ENCODE measurements around the gene PAK2. TPM values are rescaled to one million over a fixed set of nuclear protein-coding genes. Genes with fewer than 3 reads are reported as not detected.
"Not testable (repeated sequence)": the region's sequence is repeated elsewhere in the genome, so short reads cannot be mapped to it uniquely, and the experiment has no call there.

The PAK2 gene
- total and polyA plus RNA-seq, 3 experiments from 2014 or later: 38.0 to 85.4 (median 81.2) TPM

DNA sequence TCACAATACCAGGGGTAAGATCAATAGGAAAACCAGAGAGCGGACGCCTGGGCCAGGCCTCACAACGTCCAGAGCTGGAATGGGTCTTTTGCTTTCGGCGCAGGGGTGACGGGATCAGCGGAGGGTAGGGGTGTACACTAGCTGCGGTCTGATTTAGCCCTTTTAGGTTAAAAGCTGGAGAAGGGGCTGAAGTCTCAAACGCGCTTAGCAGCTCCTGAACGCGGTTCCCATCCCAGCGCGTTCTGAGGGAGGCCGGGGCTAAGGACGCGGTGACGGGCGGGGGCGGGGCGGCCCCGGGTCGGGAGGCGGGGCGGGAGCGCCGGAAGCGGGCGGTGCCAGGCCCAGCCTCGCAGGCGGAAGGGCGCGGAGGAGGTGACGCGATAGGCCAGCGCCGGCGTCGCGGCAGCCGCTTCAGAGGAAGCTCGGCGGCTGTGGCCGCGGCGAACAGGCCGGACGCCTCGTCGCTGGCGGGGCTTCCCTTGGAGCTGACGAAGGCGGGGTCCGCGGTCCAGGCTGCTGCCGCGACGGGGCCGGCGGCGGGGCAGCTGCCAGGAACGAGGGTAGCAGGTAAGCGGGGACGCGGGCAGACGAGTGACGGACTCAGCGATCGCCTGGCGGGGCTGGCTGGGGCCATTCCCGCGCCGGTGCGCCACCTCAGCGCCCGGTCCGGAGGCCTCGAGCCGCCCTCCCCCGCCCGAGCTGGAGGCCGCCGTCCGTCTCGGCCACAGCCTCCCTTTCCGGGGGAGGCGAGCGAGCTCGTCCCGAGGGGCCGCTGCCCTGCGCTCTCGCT is 128.0 kb downstream of the PAK2 start, which contains the start of gene SENP5:
Gene SENP5, plus strand, starts transcription at position 414 of the 790 bp plus-strand sequence. CDS start 17,262 bp downstream, outside the sequence.
- CTCF ChIA-PET: interaction anchor here (0.6 to 3.1 kb wide), 3 partner anchors 30 to 1005 kb away, joined by 4 to 22 read pairs (median 11); partner anchors contain the start of gene NCBP2
- Histone ChIP-seq H3K4me1 (ENCODE audit: insufficient read depth, low read length) (peaks cover 16% of the 10 kb centered on the region), H3K4me3 (ENCODE audit: low read length) (peak within 1 kb of the TSS; percentile 86), H3K27ac (ENCODE audit: low read depth, low read length) (peak within 1 kb of the TSS; percentile 76), H3K9me3 (ENCODE audit: low read length) (no peaks in the 10 kb centered on the region), H3K27me3 (ENCODE audit: insufficient read depth, low read length, poor library complexity, severe bottlenecking) (no peaks in the 10 kb centered on the region), H3K36me3 (ENCODE audit: insufficient read depth, low read length) (no peaks in the 10 kb centered on the region)
- peaks cover 26 to 35% (median 30%) of the 10 kb centered on the region in 3 donors for H3K4me1 Mint-ChIP-seq
- H3K9me3 Mint-ChIP-seq: no peaks in the 10 kb centered on the region
- peak; percentile 85 to 91 (median 86) for DNase-seq
- no peaks in the 10 kb centered on the region for H3K27me3 Mint-ChIP-seq
- POLR2A ChIA-PET: interaction anchor here (0.6 to 3.2 kb wide), 7 partner anchors 35 to 924 kb away, joined by 3 to 46 read pairs (median 4); partner anchors contain the start of genes FBXO45, LRCH3, NCBP2 and PAK2
- H3K36me3 Mint-ChIP-seq: peaks cover 0 to 12% (median 4%) of the 10 kb centered on the region in 3 donors
- peak within 1 kb of the TSS; percentile 92 to 99 (median 98) for H3K27ac Mint-ChIP-seq
- H3K4me3 Mint-ChIP-seq: peak within 1 kb of the TSS; percentile 93 to 98 (median 95)

DNA sequence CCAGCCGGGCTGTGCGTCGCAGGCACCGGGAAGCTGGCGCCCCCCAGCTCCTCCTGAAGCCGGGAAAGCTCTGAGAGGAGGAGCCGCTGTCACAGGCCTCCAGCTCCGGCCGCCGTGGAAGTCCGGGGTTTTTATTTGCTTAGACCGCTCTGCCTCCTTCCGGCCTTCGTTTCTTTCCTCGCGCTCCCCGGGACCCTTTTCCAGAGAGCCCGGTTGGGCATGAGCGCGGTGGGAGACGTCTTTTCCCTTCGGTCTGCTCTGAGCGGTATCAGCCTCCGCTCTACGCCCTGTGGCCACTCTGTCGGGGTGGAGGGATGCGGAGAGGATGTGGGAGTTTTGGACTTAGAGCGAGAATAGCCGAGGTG is 128.6 kb downstream of the PAK2 start:
- Histone ChIP-seq H3K4me1 (ENCODE audit: insufficient read depth, low read length) (peaks cover 16% of the 10 kb centered on the region), H3K4me3 (ENCODE audit: low read length) (peak overlapping the region; percentile 86), H3K9me3 (ENCODE audit: low read length) (no peaks in the 10 kb centered on the region), H3K27ac (ENCODE audit: low read depth, low read length) (peak overlapping the region; percentile 76), H3K36me3 (ENCODE audit: insufficient read depth, low read length) (no peaks in the 10 kb centered on the region), H3K27me3 (ENCODE audit: insufficient read depth, low read length, poor library complexity, severe bottlenecking) (no peaks in the 10 kb centered on the region)
- Mint-ChIP-seq H3K9me3 (no peaks in the 10 kb centered on the region), H3K4me3 (peak overlapping the region; percentile 93 to 98 (median 95)), H3K4me1 (peaks cover 27 to 37% (median 32%) of the 10 kb centered on the region in 3 donors), H3K27ac (peak overlapping the region; percentile 92 to 99 (median 98)), H3K27me3 (no peaks in the 10 kb centered on the region), H3K36me3 (peaks cover 0 to 13% (median 4%) of the 10 kb centered on the region in 3 donors)
- CTCF ChIA-PET: interaction anchor here (0.6 to 3.1 kb wide), 3 partner anchors 31 to 1006 kb away, joined by 4 to 22 read pairs (median 11); partner anchors contain the start of gene NCBP2
- POLR2A ChIA-PET: interaction anchor here (0.6 to 3.2 kb wide), 5 partner anchors 74 to 367 kb away, joined by 3 to 46 read pairs (median 5); partner anchors contain the start of genes FBXO45, NCBP2, PAK2 and WDR53
- peak in 3 of 5 donors; percentile 3 to 47 (median 10) for DNase-seq

DNA sequence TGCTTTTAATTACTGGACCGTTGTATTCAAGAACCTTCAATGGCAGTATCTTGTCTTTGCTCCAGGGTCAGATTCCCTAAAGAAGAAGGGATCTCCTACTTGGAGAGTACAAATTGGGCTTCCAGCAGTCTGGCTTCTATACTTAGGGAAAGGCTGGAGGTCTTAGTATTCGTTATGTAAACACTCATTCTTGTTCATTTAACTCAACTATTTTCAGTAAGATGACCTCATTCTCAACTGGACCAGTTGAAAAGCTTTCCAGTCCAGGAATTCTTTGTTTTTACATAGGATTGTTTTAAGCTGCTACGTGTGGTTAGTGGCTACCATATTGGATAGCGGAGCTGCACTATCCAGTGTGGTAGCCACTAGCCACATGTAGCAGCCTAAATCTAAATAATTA is 132.7 kb downstream of the PAK2 start:
- POLR2A ChIA-PET: no interaction called here
- no peaks in the 10 kb centered on the region for H3K36me3 ChIP-seq (ENCODE audit: insufficient read depth, low read length)
- H3K27ac Mint-ChIP-seq: peak overlapping the region in 1 of 8 donors; percentile 8
- no peak overlapping the region for H3K4me3 ChIP-seq (ENCODE audit: low read length)
- no peaks in the 10 kb centered on the region for H3K9me3 ChIP-seq (ENCODE audit: low read length)
- no peak for DNase-seq
- H3K27me3 ChIP-seq (ENCODE audit: insufficient read depth, low read length, poor library complexity, severe bottlenecking): no peaks in the 10 kb centered on the region
- CTCF ChIA-PET: no interaction called here
- H3K4me1 ChIP-seq (ENCODE audit: insufficient read depth, low read length): peaks cover 11% of the 10 kb centered on the region
- peaks cover 0 to 20% (median 4%) of the 10 kb centered on the region in 3 donors for H3K36me3 Mint-ChIP-seq
- peak overlapping the region in 1 of 7 donors; percentile 81 for H3K4me3 Mint-ChIP-seq
- H3K9me3 Mint-ChIP-seq: no peaks in the 10 kb centered on the region
- H3K27me3 Mint-ChIP-seq: no peaks in the 10 kb centered on the region
- peaks cover 38 to 54% (median 49%) of the 10 kb centered on the region in 3 donors for H3K4me1 Mint-ChIP-seq
- no peak overlapping the region for H3K27ac ChIP-seq (ENCODE audit: low read depth, low read length)

DNA sequence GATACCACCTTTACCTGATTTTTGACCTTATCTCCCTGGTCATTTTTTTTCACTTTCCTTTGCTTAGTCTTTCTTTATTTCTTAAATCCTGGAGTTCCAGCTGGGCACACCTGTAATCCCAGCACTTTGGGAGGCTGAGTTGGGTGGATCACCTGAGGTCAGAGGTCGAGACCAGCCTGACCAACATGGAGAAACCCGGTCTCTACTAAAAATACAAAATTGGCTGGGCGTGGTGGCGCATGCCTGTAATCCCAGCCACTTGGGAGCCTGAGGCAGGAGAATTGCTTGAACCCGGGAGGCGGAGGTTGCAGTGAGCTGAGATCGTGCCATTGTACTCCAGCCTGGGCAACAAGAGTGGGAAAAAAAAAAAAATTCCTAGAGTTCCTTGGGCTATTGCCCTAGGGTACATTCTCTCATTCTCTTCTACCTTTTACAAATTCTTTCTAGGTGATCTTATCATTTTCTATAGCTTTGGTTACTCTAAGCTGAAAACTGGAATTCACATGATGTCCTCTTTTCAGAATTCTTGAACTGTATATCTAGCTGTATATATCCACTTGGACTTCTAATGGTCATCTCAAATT is 134.9 kb downstream of the PAK2 start:
- H3K4me3 ChIP-seq (ENCODE audit: low read length); H3K27me3 ChIP-seq (ENCODE audit: insufficient read depth, low read length, poor library complexity, severe bottlenecking); CTCF ChIA-PET; H3K9me3 ChIP-seq (ENCODE audit: low read length); H3K4me1 ChIP-seq (ENCODE audit: insufficient read depth, low read length); H3K4me3 Mint-ChIP-seq; DNase-seq; POLR2A ChIA-PET; H3K36me3 ChIP-seq (ENCODE audit: insufficient read depth, low read length); H3K9me3 Mint-ChIP-seq; H3K27me3 Mint-ChIP-seq; H3K27ac ChIP-seq (ENCODE audit: low read depth, low read length): not testable (repeated sequence)
- Mint-ChIP-seq H3K36me3 (peaks cover 0 to 28% (median 4%) of the 10 kb centered on the region in 3 donors), H3K4me1 (peaks cover 44 to 63% (median 60%) of the 10 kb centered on the region in 3 donors), H3K27ac (peak overlapping the region in 1 of 8 donors; percentile 66)

DNA sequence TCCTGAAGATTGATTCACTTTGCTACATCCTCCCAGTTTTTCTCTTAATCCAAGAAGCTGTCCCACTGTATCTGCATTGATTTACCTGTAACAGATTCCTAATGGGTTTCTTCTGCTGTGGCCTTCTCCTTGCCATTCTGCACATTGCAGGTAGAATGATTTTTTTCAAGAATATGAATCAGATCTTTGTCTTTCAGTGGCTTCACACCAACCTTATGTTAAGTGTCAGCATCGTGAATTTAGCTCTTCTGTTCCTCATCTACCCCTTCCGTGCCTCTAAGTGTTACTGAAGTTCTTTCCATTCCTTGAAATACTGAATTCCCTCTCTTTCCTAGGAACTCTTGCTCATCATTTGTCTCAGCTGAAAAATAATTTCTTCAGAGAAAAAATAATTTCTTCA is 135.6 kb downstream of the PAK2 start:
- no peaks in the 10 kb centered on the region for H3K36me3 ChIP-seq (ENCODE audit: insufficient read depth, low read length)
- no peak overlapping the region for H3K4me3 ChIP-seq (ENCODE audit: low read length)
- Mint-ChIP-seq H3K27ac (no peak overlapping the region), H3K9me3 (no peaks in the 10 kb centered on the region), H3K4me1 (peaks cover 39 to 60% (median 56%) of the 10 kb centered on the region in 3 donors), H3K27me3 (no peaks in the 10 kb centered on the region), H3K36me3 (peaks cover 0 to 27% (median 4%) of the 10 kb centered on the region in 3 donors), H3K4me3 (no peak overlapping the region)
- H3K27me3 ChIP-seq (ENCODE audit: insufficient read depth, low read length, poor library complexity, severe bottlenecking): no peaks in the 10 kb centered on the region
- no peak for DNase-seq
- no peak overlapping the region for H3K27ac ChIP-seq (ENCODE audit: low read depth, low read length)
- H3K9me3 ChIP-seq (ENCODE audit: low read length): no peaks in the 10 kb centered on the region
- ChIA-PET POLR2A (no interaction called here), CTCF (no interaction called here)
- H3K4me1 ChIP-seq (ENCODE audit: insufficient read depth, low read length): no peaks in the 10 kb centered on the region

Other genes with a start within 250 kb of the PAK2 start
- 10 to 100 TPM; 29.8 to 31.1 TPM for gene RNF168, start 236.1 kb upstream of the PAK2 start, total RNA-seq
- 12.9 TPM for gene RNF168, start 236.1 kb upstream of the PAK2 start, polyA plus RNA-seq
- gene SMCO1, start 224.5 kb upstream of the PAK2 start, total RNA-seq: not detected
- not detected for gene SMCO1, start 224.5 kb upstream of the PAK2 start, polyA plus RNA-seq
- gene WDR53, start 171.3 kb upstream of the PAK2 start, total RNA-seq: 10 to 100 TPM; 26.7 to 28.8 TPM
- 21.5 TPM for gene WDR53, start 171.3 kb upstream of the PAK2 start, polyA plus RNA-seq
- gene FBXO45, start 171.2 kb upstream of the PAK2 start, total RNA-seq: 10 to 100 TPM; 29.3 to 30.1 TPM
- gene FBXO45, start 171.2 kb upstream of the PAK2 start, polyA plus RNA-seq: 5.6 TPM
- 10 to 100 TPM; 15.6 to 17.0 TPM for gene NRROS, start 100.2 kb upstream of the PAK2 start, total RNA-seq
- 3.5 TPM for gene NRROS, start 100.2 kb upstream of the PAK2 start, polyA plus RNA-seq
- 1 to 10 TPM; 7.3 to 7.4 TPM for gene CEP19, start 27.6 kb upstream of the PAK2 start, total RNA-seq
- gene CEP19, start 27.6 kb upstream of the PAK2 start, polyA plus RNA-seq: 7.4 TPM
- gene PIGX, start 27.5 kb upstream of the PAK2 start, total RNA-seq: 10 to 100 TPM; 49.0 to 50.5 TPM
- 38.7 TPM for gene PIGX, start 27.5 kb upstream of the PAK2 start, polyA plus RNA-seq
- 10 to 100 TPM; 39.6 to 40.9 TPM for gene SENP5, start 128.1 kb downstream of the PAK2 start, total RNA-seq
- gene SENP5, start 128.1 kb downstream of the PAK2 start, polyA plus RNA-seq: 9.6 TPM
- 100 to 1,000 TPM; 127 to 131 TPM for gene NCBP2, start 202.7 kb downstream of the PAK2 start, total RNA-seq
- gene NCBP2, start 202.7 kb downstream of the PAK2 start, polyA plus RNA-seq: 70.7 TPM
- gene PIGZ, start 229.0 kb downstream of the PAK2 start, total RNA-seq: under 1 TPM; 0.31 to 0.49 TPM
- not detected for gene PIGZ, start 229.0 kb downstream of the PAK2 start, polyA plus RNA-seq

Measured in CD8-positive, alpha-beta memory T cell (primary cell).